DMS114 treated with DMSO at 0.1 percent for 48 hours (cell line): ENCODE results near the gene NPAS3.

ENCODE experiments used
- DNase-seq: peaks from one replicate; lab custom pipeline; 2025; ENCODE audit not compliant: unreplicated experiment; lab: John Stamatoyannopoulos, UW

NPAS3 gene

DNA sequence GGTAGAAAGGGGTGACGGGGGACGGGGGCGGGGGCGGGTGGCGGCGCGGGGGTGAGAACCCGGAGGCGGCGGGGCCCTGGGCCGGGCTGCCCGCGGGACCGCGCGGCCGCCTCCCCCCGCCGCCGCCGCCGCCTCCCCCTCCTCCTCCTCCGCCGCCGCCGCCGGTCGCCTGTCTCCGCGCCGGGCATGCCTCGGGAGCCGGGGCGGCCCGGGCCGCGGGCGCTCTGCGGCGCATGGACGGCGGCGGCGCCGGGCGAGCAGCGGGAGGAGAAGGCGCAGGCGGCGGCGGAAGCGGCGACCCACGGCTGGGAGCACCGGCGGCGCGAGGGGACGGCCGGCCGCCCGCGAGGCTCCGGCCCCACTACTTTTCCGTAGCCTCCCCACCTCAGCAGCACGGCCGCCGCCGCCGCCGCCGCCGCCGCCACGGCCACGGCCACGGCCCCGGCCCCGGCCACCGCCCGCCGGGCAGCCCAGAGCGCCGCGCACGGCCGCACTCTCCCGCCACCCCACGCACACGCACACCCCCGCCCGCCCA, at the start of gene NPAS3:
Gene NPAS3, plus strand, starts transcription at position 161 of the 535 bp plus-strand sequence.
- DNase-seq = no peak

- DNase-seq = no peak
Measured at GRCh38 chr14:32896979-32897697, 41.5 kb upstream of the NPAS3 start.

- no peak for DNase-seq
Measured at GRCh38 chr14:32897698-32898064, 41.0 kb upstream of the NPAS3 start.

GRCh38 chr14:32898876-32899275, 39.8 kb upstream of the NPAS3 start:
- no peak for DNase-seq

- no peak for DNase-seq
Measured at GRCh38 chr14:32900547-32900946, 38.1 kb upstream of the NPAS3 start.

DNA sequence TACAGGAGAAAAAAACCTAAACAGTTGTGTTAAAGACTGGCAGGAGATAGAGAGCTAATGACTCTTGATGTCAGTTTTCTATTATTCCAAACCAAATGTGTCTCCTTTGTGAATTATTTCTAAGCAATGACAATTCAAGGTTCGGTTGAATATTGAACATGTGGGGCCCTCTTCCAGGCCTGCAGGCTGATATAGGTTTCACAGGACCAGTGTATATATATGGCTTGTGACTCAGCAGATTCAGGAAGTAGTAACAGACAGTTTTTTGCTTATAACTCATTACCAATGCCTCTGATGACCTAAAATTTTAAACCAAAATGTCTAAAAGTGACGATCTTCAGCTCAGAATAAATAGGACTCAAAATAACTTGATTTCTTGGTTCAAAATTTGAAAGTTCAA, 33.7 kb upstream of the NPAS3 start:
- no peak for DNase-seq

DNA sequence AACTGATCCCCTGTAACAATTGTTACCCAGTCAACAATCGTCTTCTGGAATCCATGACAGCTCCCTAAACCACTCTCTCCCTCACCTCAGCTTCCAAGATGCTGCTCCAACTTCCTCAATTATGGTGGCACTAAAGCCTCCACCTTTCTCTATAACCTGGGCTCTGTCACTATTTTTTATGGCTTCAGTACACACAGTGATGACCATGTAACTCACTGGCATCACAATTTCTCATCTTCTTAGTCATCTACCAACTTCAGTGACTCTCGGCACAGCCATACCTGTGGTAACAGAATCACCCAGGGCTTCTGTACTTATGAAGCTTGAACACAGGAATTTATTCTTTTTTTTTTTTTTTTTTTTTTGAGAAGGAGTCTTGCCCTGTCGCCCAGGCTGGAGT, 32.0 kb upstream of the NPAS3 start:
- DNase-seq = no peak

DNA sequence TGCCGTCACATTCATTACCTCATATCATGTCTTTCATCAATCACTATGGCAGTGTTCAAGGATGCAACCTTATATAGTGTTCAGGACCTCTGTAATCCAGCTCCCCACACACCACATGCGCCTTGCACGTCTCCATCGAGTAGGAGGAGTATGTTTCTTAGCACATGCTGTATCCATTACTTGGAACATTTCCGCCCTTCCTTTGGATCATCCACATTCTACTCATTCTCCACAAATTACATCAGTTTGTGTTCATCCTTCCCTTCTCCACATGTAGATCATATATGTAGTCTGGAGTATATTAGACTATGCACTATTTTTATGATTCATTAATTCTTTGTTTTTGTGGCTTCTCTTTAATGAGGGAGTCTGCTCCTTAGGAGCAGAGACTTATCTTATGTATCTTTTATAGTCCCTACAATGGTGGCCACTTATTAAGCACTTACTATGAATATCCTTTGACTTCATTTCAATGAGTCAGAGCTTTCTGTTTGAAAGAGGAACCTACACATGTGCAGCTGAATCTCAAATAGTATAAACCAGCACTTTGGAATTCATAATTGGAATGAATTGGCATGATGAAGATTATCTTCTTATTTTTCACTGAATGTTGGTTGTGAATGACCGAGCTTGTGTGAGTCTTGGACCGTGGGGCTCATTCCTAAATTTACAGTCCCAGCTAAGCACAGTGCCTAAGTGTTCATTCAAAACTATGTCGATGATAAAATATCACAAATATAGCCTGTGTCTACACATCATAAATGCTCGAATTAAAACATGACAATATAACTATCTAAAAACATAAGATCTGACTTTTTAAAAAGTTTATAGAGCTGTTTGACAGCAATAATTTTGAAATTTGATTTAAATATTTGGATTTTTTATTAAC, 30.2 kb upstream of the NPAS3 start:
- DNase-seq = no peak

DNA sequence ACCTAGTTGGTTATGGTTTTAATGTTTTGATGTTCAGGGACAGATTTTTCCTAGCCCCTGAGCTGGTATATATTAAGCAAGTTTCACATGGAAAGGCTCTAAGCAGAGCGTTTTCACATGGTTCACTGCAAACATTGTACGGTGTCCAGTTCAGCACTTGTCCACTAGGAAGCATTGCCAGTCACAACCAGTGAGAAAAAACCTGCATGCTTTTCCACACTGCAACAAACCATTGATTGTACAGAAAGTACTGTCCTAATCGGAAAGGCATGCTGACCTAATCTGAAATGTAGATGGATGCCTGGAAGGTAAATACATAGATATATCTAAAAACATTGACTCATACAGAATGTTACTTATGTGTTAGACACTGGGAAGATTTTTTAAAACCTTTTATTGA, 25.0 kb upstream of the NPAS3 start:
- no peak for DNase-seq

DNA sequence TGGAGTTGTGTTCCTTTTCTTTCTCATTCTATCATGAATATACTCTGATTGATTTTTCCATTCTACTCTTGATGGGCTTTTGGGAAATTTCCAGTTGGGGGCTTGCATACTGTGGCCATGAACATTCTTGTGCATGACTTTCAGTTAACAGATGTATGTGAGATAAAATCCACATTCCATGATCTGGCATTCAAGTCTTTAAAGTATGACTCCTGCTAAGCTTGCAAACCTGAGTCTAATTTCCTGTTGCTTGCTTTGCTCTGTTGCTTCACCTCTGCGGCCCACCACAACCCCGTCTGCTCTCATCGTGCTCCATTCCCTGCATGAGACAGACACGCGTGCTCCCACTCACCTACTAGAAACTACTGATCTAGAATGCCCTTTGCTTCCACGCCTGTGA, 24.3 kb upstream of the NPAS3 start:
- DNase-seq = no peak

DNA sequence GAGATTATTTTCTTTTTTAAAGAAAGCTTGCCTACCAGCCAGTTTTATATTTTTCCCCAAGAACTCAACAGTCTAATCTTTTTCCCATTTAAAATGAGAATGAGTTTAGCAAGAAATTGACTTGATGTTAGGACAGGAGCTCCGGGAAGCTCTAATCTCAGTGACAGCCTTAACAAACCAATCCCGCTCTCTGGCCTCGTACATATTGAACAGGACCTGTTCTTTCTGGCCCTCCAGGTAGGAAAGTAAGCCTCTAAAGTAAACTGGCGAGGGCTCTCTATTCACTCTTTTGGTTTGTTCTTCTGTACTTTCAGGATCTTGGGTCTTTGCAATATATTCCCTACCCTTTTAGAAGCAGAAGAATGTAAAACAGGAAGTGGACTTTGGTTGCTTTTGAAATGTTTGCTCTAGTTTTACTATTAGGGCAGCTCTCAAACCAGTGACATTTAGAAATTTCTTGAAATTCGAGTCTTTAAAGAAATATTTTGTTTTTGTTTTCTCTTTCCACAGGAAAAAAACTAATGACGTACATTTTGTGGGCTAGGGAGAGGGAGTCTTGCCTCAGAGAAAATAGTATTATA, 17.9 kb upstream of the NPAS3 start:
- no peak for DNase-seq

DNA sequence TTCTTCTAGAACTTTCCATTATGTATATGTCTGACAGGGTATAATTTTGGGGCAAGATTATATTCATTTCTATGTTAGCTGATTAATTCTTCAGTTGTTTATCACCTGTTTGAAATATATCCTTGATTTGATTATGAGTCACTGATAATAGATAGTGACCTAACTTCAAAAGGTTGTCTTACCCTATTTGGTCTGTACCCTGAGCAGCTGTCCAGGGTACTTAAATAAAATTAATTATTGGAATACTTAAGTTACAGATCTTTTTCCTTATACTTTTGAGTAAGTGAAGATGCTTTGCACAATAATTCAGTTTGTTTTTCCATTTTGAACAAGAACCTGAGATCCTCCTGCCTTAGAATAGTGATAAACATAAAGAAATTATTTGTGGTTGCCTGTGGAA, 13.2 kb upstream of the NPAS3 start:
- DNase-seq = no peak

GRCh38 chr14:32932302-32932913, 6.3 kb upstream of the NPAS3 start:
- DNase-seq = no peak

DNA sequence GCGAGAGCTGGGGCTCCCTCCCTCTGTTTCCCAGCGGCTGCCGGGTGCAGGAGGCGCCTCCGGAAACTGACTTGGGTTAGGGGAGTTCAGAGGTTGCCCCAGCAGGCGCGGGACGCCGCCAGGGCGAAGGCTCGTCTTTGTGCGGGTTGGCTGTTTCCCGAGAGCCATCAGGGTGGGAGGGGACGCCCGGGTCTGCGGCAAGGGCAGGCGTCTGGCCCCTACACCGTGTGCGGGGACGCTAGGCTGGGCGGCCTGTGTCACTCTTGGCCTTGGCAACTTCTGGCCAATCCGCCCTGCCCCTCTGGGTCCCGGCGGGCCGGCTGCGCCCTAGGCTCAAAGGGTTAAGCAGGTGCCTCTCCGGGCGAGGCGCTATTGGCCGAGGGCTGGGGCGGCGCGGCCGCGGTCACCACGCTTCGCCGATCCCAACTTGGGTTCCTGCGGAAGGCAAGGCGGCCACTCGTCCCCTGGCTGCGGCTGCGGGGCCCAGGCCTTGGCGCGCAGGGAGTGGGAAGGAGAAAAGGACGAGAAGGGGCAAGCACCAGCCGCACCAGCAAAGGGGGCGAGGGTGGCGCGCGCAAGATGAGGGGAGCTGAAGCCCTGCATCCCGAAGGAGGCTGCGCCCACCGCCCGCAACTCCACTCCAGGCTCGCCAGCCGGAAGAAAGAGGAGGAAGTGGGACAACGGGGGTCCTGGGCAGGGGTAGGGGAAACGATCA, 5.6 kb upstream of the NPAS3 start:
- no peak for DNase-seq

GRCh38 chr14:32933629-32934072, 5.0 kb upstream of the NPAS3 start:
- DNase-seq = no peak

DNA sequence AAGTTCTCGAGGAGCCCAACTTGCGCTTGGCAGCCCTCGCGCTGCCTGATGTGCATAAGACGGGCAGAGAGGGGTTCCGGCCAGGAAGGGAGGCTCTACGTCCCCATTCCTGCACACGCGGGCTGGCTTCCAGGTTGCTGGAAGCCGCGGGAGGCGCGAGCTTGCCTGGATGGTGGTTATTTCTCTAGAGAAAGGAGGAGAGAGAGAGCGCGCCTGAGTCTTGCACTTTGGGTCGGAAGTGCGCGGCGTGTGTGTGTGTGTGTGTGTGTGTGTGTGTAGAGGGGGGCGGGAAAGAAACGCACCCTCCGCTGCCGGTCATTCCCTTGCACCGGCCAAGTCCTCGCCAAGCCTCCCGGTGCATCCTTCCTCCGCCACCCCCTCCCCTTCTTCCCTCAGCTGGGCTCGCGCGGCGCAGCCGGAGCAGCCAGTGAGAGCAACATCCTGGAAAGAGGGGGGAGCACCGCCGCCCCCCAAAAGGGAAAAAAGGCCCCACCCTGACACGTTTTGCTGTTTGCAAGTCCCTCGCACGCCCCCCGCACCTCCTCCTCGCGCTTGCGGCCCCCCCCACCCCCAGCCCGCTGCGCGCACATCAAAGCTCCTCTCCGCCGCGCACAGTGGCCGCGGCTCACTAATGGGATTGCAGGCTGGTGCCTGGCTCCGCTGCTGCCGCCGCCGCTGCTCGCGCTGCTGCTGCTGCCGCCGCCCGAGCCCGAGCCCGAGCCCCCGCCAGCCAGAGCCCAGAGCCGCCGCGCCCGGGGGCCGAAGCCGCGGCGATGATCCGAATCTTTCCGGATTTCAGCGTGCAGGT, 4.4 kb upstream of the NPAS3 start:
- DNase-seq = no peak

DNA sequence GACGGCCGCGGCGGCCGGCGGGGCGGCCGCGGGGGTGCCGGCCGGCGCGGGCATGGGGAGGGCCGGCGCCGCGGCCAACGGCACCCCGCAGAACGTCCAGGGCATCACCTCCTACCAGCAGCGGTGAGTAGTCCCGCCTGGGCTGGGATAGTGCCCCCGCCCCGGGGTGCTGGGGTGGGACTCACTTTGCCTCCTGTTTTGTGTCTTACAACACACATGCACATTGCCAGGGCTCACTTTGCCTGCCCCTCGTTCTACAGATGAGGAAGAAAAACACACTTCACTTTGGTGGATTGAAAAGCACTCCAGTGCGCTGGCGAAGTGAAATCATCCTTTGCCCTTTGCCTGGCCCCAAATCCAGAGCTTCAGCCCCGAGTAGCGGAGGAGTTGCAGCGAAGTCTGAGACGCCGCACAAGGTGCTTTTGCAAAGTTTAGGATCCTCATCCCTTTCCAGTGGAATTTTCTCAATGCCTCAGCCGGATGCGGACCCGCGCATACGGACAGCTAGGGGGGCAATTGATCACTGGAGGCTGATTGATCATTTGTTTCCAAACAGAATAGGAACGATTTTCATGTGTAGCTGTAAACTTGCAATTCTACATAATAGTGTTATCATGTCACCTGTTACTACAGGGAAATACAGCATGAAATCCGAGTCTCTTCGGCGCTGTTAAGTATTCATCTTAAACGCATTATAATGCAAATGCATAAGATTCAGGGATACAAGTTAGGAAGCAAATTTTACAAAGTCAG, 3.6 kb upstream of the NPAS3 start:
- DNase-seq = no peak

DNA sequence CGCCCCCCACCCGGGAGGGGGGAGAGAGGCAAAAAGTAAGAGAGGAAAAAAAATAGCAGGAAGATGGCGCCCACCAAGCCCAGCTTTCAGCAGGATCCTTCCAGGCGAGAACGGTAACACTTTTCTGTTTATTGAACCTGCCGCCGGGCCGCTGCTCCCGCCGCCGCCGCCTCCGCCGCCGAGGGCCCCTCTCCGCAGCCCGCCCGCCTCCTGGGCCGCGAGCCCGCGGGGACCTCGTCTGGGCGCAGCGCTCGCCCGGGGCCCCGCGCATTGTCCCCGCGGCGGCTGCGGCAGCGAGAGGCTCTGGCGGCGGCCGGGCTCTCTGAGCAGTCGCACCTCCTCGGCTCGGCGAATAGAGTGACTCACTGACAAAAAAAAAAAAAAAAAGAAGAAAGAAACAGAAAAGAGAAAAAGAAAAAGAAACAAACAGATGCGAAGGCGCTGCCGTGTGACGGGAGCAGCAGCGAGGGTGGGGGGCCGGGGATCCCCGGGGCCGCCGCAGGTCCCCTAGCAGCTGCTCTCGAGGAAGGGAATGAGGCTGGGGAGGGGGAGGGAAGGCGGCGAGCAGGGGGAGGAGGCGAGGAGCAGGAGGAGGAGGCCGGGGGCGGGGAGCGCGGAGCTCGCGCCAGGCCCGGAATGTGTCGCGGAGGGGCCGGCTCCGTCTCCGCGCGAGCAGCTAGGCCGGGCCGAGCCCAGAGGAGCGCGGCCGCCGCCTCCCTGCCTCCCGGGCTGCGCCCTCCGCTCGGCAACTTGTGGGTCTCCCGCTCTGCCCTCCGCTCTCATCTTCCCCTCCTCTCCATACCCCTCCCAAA, 781 bp downstream of the NPAS3 start:
- no peak for DNase-seq
